Spleen (tissue), 11 donors: ENCODE results near the gene CD274. TPM values are rescaled to one million over a fixed set of nuclear protein-coding genes. Genes with fewer than 3 reads are reported as not detected.

ENCODE experiments used
- DNase-seq: peaks from one replicate; pipeline ENCODE4 v3.0.0-alpha.2; 2020
- H3K27ac ChIP-seq, 8 donors: fragments of 200-600 bp; sonication (generic) in 7 of 8; 1 replicate in 4 of 8; 2 replicates in 4 of 8; pipeline versions ENCODE4 v1.5.0 to v1.8.0; 2016 to 2021; ENCODE audit warnings: inconsistent platforms in 4 of 8, mild to moderate bottlenecking in 4 of 8, moderate library complexity in 1 of 8
- H3K27me3 ChIP-seq, 7 donors: fragments of 200-600 bp; sonication (generic) in 6 of 7; replicated peaks in 1 of 7; 1 replicate in 4 of 7; 2 replicates in 3 of 7; pipeline versions ENCODE4 v1.5.0 to v1.8.0; 2016 to 2021; ENCODE audit warnings: inconsistent platforms in 3 of 7, mild to moderate bottlenecking in 1 of 7
- H3K36me3 ChIP-seq, 6 donors: fragments of 200-600 bp; sonication (generic) in 5 of 6; 1 replicate in 4 of 6; 2 replicates in 2 of 6; pipeline versions ENCODE4 v1.5.0 to v1.8.0; 2016 to 2021; ENCODE audit warnings: inconsistent platforms in 2 of 6
- H3K4me1 ChIP-seq, 6 donors: fragments of 200-600 bp; sonication (generic) in 5 of 6; 1 replicate in 3 of 6; 2 replicates in 3 of 6; pipeline versions ENCODE4 v1.5.0 to v1.8.0; 2016 to 2021; ENCODE audit warnings: inconsistent platforms in 3 of 6
- H3K4me3 ChIP-seq, 8 donors: fragments of 200-600 bp; sonication (generic) in 7 of 8; 1 replicate in 4 of 8; 2 replicates in 4 of 8; pipeline versions ENCODE4 v1.5.0 to v1.8.0; 2016 to 2021; ENCODE audit warnings: inconsistent platforms in 4 of 8, mild to moderate bottlenecking in 4 of 8, moderate library complexity in 2 of 8
- H3K9me3 ChIP-seq, 8 donors: fragments of 200-600 bp; sonication (generic) in 7 of 8; 1 replicate in 4 of 8; 2 replicates in 4 of 8; pipeline versions ENCODE4 v1.5.0 to v1.8.0; 2016 to 2021; ENCODE audit warnings: inconsistent platforms in 4 of 8
- CTCF ChIP-seq, 11 experiments: fragments of 200-600 bp in 7 of 11; fragments of 450-650 bp in 4 of 11; sonication (generic) in 4 of 11; IDR thresholded peaks in 8 of 11; conservative IDR thresholded peaks in 3 of 11; 1 replicate in 7 of 11; 2 replicates in 4 of 11; pipeline versions ENCODE4 v1.4.0 to v1.8.0; 2016 to 2021; ENCODE audit warnings: antibody characterized with exemption in 11 of 11, inconsistent platforms in 4 of 11, mild to moderate bottlenecking in 1 of 11
- POLR2A ChIP-seq, 3 donors: fragments of 450-650 bp; IDR thresholded peaks; one replicate each; pipeline ENCODE4 v1.5.1; 2017; ENCODE audit warnings: antibody characterized with exemption in 3 of 3, mild to moderate bottlenecking in 1 of 3
- POLR2AphosphoS5 ChIP-seq, 3 donors: sonication (generic); formaldehyde crosslinking; IDR thresholded peaks; one replicate each; pipeline ENCODE4 v1.5.1; 2017; ENCODE audit warnings: antibody characterized with exemption in 3 of 3
- WGBS, 5 donors: extraction: QIAGEN DNeasy Blood & Tissue Kit in 3 of 5; methylation state at CpG; one replicate each; pipeline versions ENCODE4 v1.1.5 to v1.1.7; 2013 to 2018; 5-methylcytosine and 5-hydroxymethylcytosine counted together
- intact Hi-C: fragments of 100-400 bp; cut with DNase I; formaldehyde crosslinking; loops from one replicate; pipeline ENCODE4 v1.15.0; 2023; ENCODE audit warnings: low total_unique reads
- polyA plus RNA-seq, 3 donors: library from polyadenylated mRNA; stranded (reverse); fragments of 200-250 nt; gene quantifications; one replicate each; pipeline ENCODE4 v1.2.1, GENCODE V29; 2013
- total RNA-seq, 7 donors: library from RNA; depleted of rRNA in 3 of 7; stranded (reverse); fragments of >200 nt in 3 of 7; fragmentation: NEBNext Ultra II Directional in 4 of 7; extraction: Animal tissue kit (Norgen Biotek cat#: 25700) in 4 of 7; gene quantifications; one replicate each; pipeline versions ENCODE4 v1.1.0 to v1.2.1, GENCODE V29; 2016 to 2021
- donor health status: healthy with polysubstance abuse.
- donor health status: DM: no; HTN: no; CAD: no; lungs with moderate emphysema.
- donor health status: DM: no; HTN: no; CAD: no.
- donor health status: Bipolar disorder and iron deficiency.
- donor health status: healthy.
- donor health status: DM: no; HTN: no; CAD: no.
- donor health status: DM: yes; HTN: yes; CAD: no.

Gene CD274
- total and polyA plus RNA-seq, 10 donors: 1.8 to 34.8 (median 25.5) TPM

- peaks cover 0 to 7% (median 5%) of the 10 kb centered on the region in 8 donors for H3K9me3 ChIP-seq
- TF ChIP-seq CTCF (IDR thresholded peaks at IDR 0.05 in 8 of 11, conservative IDR thresholded peaks at IDR 0.05 in 3 of 11) (no peak), POLR2A (IDR thresholded peaks at IDR 0.05) (no peak), POLR2AphosphoS5 (IDR thresholded peaks at IDR 0.05) (no peak)
- no peak overlapping the region for H3K27ac ChIP-seq
- peaks cover 0 to 25% (median 5%) of the 10 kb centered on the region in 6 donors for H3K36me3 ChIP-seq
- no peak overlapping the region for H3K4me3 ChIP-seq
- 93 to 99% (median 97%) methylated on average over 8 to 20 of the region's 20 CpGs for WGBS, 5 donors
- intact Hi-C loops: no loop called here
- H3K4me1 ChIP-seq: no peaks in the 10 kb centered on the region
- no peak for DNase-seq
- H3K27me3 ChIP-seq: no peaks in the 10 kb centered on the region
These were observed 31.9 kb upstream of the CD274 start for GRCh38 chr9:5418481-5418880.

- TF ChIP-seq POLR2A (IDR thresholded peaks at IDR 0.05) (no peak), POLR2AphosphoS5 (IDR thresholded peaks at IDR 0.05) (no peak), CTCF (IDR thresholded peaks at IDR 0.05 in 8 of 11, conservative IDR thresholded peaks at IDR 0.05 in 3 of 11) (no peak)
- peaks cover 0 to 17% (median 5%) of the 10 kb centered on the region in 6 donors for H3K36me3 ChIP-seq
- H3K27me3 ChIP-seq: no peaks in the 10 kb centered on the region
- intact Hi-C loops: no loop called here
- H3K27ac ChIP-seq: no peak overlapping the region
- no peak overlapping the region for H3K4me3 ChIP-seq
- DNase-seq: no peak
- H3K4me1 ChIP-seq: no peaks in the 10 kb centered on the region
- no peaks in the 10 kb centered on the region for H3K9me3 ChIP-seq
These were observed 30.4 kb upstream of the CD274 start for GRCh38 chr9:5419987-5420386.

GRCh38 chr9:5421163-5421562 is 29.2 kb upstream of the CD274 start:
- Histone ChIP-seq H3K36me3 (peaks cover 0 to 17% (median 5%) of the 10 kb centered on the region in 6 donors), H3K4me3 (no peak overlapping the region), H3K4me1 (no peaks in the 10 kb centered on the region), H3K9me3 (no peaks in the 10 kb centered on the region), H3K27me3 (no peaks in the 10 kb centered on the region), H3K27ac (no peak overlapping the region)
- no peak for DNase-seq
- intact Hi-C loops: no loop called here
- WGBS, 5 donors: 79 to 84% (median 81%) methylated on average over 2 of the region's 2 CpGs
- TF ChIP-seq CTCF (IDR thresholded peaks at IDR 0.05 in 8 of 11, conservative IDR thresholded peaks at IDR 0.05 in 3 of 11) (no peak), POLR2AphosphoS5 (IDR thresholded peaks at IDR 0.05) (no peak), POLR2A (IDR thresholded peaks at IDR 0.05) (no peak)

GRCh38 chr9:5422276-5422675 is 28.1 kb upstream of the CD274 start:
- H3K4me3 ChIP-seq: no peak overlapping the region
- intact Hi-C loops: no loop called here
- H3K9me3 ChIP-seq: no peaks in the 10 kb centered on the region
- no peak for DNase-seq
- no peaks in the 10 kb centered on the region for H3K4me1 ChIP-seq
- 93 to 100% (median 100%) methylated on average over 1 of the region's 1 CpG for WGBS, 5 donors
- H3K27me3 ChIP-seq: no peaks in the 10 kb centered on the region
- no peak overlapping the region for H3K27ac ChIP-seq
- H3K36me3 ChIP-seq: peaks cover 0 to 26% (median 5%) of the 10 kb centered on the region in 6 donors
- no peak for TF ChIP-seq CTCF (IDR thresholded peaks at IDR 0.05 in 8 of 11, conservative IDR thresholded peaks at IDR 0.05 in 3 of 11)
- no peak for TF ChIP-seq POLR2AphosphoS5 (IDR thresholded peaks at IDR 0.05)
- TF ChIP-seq POLR2A (IDR thresholded peaks at IDR 0.05): no peak
